GM12864 (cell line): Measurements from ENCODE around the gene SHISAL1.

Source experiments
- DNase-seq: peaks from one replicate; pipeline ENCODE4 v3.0.0-alpha.2; 2011; ENCODE audit warnings: low read depth
- H3K4me3 ChIP-seq: 2 replicates; pipeline ENCODE4 v1.5.1; 2011; ENCODE audit warnings: mild to moderate bottlenecking, low read depth, low read length, control low read depth
- TF ChIP-seq, protein P1 (sequence below): IDR thresholded peaks from 2 replicates; pipeline ENCODE4 v1.5.1; 2011; ENCODE audit warnings: low read depth, mild to moderate bottlenecking, moderate library complexity, low read length, control low read depth, inconsistent platforms; ENCODE audit errors: missing control alignments

SHISAL1 gene

DNA sequence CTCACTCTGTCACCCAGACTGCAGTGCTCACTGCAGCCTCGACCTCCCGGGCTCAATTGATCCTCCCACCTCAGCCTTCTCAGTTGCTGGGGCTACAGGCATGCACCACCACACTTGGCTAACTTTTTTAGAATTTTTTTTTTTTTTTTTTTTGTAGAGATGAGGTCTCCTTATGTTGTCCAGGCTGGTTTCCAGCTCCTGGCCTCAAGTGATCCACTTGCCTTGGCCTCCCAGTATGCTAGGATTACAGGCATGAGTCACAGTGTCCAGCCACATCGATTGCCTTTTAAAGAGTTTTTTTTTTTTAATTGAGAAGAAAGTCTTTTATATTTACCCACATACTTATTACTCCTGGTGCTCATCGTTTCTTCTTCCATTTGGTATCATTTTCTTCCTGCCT is 102.0 kb downstream of the SHISAL1 start:
- H3K4me3 ChIP-seq: no peak overlapping the region
- no peak for DNase-seq
- TF ChIP-seq, protein P1, sequence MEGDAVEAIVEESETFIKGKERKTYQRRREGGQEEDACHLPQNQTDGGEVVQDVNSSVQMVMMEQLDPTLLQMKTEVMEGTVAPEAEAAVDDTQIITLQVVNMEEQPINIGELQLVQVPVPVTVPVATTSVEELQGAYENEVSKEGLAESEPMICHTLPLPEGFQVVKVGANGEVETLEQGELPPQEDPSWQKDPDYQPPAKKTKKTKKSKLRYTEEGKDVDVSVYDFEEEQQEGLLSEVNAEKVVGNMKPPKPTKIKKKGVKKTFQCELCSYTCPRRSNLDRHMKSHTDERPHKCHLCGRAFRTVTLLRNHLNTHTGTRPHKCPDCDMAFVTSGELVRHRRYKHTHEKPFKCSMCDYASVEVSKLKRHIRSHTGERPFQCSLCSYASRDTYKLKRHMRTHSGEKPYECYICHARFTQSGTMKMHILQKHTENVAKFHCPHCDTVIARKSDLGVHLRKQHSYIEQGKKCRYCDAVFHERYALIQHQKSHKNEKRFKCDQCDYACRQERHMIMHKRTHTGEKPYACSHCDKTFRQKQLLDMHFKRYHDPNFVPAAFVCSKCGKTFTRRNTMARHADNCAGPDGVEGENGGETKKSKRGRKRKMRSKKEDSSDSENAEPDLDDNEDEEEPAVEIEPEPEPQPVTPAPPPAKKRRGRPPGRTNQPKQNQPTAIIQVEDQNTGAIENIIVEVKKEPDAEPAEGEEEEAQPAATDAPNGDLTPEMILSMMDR: no peak

DNA sequence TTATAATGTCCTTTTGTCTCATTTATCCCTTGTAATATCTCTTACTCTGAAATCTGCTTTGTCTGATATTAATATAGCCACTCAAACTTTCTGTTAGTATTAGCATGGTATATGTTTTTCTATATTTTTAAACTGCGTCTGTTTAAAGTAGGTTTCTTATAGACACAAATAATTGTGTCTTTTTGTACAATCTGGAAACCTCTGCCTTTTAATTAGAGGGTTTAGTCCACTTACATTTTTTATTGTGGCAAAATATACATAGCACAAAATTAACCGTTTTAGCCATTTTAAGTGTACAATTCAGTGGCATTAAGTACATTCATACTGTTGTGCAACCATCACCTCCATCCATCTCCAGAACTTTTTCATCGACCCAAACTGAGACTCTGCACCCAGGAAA is 103.4 kb downstream of the SHISAL1 start:
- H3K4me3 ChIP-seq: no peak overlapping the region
- TF ChIP-seq, protein P1: no peak
- DNase-seq: no peak

- H3K4me3 ChIP-seq: no peak overlapping the region
- TF ChIP-seq, protein P1: no peak
- DNase-seq: no peak
Observed at GRCh38 chr22:44207981-44208317, 104.8 kb downstream of the SHISAL1 start.

DNA sequence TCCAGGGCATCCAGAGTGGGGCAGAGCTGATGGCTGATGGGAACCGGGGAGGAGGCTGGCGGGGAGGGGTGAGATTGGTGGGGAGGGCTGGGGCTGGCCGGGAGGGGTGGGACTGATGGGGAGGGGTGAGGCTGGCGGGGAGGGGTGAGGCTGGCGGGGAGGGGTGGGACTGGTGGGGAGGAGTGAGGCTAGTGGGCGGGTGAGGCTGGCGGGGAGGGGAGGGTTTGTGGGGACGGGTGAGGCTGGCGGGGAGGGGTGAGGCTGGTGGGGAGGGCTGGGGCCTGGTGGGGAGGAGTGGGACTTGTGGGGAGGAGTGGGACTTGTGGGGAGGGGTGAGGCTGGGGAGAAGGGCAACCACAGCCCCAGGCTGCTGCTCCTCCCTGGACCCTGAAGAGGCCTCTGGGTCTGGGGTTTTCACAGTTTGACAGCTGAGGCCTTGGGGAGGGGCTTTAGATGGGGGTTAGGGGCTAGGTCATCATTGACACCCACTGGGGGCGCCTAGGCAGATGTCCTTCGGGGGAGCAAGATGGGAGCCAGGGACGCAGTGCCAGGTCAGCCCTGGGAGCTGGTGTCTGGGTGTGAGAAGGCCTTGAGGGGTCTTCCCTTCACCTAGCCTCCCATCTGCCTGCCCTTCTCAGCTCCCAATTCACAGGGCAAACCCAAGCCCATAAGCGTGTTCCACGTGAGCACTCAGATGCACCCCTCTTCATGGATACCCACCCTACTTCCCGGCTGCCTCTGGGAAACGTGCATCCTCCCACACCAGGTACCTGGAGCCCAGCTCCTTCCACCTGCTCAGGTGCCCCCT is 105.4 kb downstream of the SHISAL1 start:
- TF ChIP-seq, protein P1: no peak
- no peak for DNase-seq
- H3K4me3 ChIP-seq: no peak overlapping the region

- TF ChIP-seq, protein P1: no peak
- DNase-seq: no peak
- no peak overlapping the region for H3K4me3 ChIP-seq
Observed at GRCh38 chr22:44206696-44207095, 106.1 kb downstream of the SHISAL1 start.

GRCh38 chr22:44206330-44206645 is 106.5 kb downstream of the SHISAL1 start:
- TF ChIP-seq, protein P1: no peak
- DNase-seq: no peak
- no peak overlapping the region for H3K4me3 ChIP-seq
